Endometrial microvascular endothelial cells (primary cell): ENCODE data around the gene CPLANE2. TPM values are rescaled to one million over a fixed set of nuclear protein-coding genes. Genes with fewer than 3 reads are reported as not detected.
"Not testable (repeated sequence)": the region's sequence is repeated elsewhere in the genome, so short reads cannot be mapped to it uniquely, and the experiment has no call there.

Source experiments
- in situ Hi-C: cut with HindIII; loops from 2 replicates; pipeline ENCODE4 v1.10.0; 2017; ENCODE audit warnings: low sequenced_read_pairs, low pct_unique_long_range_greater_than_20kb; ENCODE audit errors: inconsistent ontology term
- total RNA-seq: library from RNA; depleted of rRNA; stranded (reverse); fragments of >200 nt; gene quantifications from one replicate; pipeline ENCODE4 v1.2.3, GENCODE V29; 2015; ENCODE audit errors: inconsistent ontology term

The CPLANE2 gene
- total RNA-seq, 1 donor from 2014 or later: 2.7 TPM

DNA sequence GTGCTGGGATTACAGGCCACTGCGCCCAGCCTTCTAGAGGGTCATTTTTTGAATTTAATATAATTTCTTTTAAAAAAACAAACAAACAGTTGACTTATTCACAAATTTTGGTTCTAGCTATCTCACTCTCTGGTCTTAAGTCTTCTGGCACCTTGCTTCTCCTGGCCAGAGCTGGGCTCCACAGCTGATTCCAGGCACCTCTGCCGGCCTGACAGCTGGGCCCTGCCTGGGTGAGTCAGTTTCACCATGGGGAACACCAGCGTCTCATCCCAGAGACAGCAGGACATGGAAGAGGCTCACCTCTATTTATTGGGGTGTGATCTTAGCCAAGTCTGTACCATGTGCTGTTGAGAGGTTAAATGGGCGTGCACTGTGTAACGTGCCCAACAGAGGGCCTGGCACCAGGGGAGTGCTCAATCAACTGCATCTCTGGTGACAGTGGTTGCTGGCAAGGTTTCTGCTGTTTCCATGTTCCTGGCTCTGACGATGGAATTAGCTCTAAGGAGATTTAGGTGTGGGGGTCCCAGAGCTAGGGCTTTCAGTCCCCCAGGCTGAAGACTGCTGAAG, 956 bp downstream of the CPLANE2 start:
- in situ Hi-C loops: loop anchor here (25.0 kb wide), 1 partner anchor 126 kb away; the partner anchor contains the start of genes FBXO42 and SZRD1

DNA sequence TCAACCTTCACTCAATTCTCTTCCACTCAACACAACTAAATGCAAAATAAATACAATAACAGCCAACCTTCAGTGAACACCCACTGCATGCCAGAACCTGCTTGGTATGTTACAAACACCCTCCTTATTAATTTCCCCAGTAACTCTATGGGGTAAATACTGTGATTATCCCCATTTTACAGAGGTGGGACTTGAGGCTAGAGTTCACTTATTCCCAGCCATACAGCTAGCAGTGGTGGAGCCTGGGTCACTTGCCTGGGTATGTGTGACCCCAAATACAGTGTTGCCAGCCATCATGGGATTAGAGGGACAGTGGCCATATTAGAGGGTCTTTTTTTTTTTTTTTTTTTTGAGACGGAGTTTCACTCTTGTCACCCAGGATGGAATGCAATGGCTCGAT, 1.6 kb downstream of the CPLANE2 start:
- in situ Hi-C loops: loop anchor here (25.0 kb wide), 1 partner anchor 127 kb away; the partner anchor contains the start of genes FBXO42 and SZRD1

DNA sequence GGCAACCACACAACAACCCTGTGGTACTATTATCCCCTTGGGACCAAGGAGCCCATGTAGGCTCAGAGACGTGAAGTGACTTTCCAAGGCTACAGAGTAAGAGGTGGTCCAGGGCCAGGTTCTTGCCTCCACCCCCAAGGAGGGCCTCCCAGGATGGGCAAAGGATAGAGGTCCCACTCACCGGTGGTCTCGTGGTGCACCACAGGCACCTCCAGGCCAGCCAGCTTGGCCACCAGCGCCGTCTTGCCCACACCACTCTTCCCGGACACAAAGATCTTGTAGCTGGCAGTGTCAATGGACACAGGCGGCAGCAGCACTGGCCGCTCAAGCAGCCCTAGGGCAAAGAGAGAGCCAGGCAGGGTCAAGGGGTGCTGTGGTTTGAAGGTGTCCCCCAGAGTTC, 3.6 kb downstream of the CPLANE2 start:
- in situ Hi-C loops: loop anchor here (25.0 kb wide), 1 partner anchor 129 kb away; the partner anchor contains the start of genes FBXO42 and SZRD1

DNA sequence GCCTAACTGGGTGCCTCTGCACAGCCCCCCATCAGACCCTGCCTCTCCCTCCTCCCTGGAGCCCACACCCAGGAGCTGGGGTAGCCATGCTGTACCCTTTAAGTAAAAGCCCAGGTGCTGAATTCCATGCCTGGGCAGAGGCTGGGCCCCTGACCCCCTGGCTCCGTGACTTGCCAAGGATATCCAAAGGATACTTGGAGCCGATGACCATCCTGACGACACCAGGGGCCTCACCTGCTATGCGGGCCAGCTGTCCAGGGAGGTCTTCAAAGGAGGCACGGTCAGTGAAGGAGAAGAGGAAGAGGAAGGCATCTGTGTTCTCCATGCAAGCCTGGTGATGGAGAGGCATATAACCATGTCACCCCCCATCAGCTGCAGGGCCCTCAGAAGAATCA, 4.7 kb downstream of the CPLANE2 start:
- in situ Hi-C loops: loop anchor here (25.0 kb wide), 1 partner anchor 130 kb away; the partner anchor contains the start of genes FBXO42 and SZRD1

DNA sequence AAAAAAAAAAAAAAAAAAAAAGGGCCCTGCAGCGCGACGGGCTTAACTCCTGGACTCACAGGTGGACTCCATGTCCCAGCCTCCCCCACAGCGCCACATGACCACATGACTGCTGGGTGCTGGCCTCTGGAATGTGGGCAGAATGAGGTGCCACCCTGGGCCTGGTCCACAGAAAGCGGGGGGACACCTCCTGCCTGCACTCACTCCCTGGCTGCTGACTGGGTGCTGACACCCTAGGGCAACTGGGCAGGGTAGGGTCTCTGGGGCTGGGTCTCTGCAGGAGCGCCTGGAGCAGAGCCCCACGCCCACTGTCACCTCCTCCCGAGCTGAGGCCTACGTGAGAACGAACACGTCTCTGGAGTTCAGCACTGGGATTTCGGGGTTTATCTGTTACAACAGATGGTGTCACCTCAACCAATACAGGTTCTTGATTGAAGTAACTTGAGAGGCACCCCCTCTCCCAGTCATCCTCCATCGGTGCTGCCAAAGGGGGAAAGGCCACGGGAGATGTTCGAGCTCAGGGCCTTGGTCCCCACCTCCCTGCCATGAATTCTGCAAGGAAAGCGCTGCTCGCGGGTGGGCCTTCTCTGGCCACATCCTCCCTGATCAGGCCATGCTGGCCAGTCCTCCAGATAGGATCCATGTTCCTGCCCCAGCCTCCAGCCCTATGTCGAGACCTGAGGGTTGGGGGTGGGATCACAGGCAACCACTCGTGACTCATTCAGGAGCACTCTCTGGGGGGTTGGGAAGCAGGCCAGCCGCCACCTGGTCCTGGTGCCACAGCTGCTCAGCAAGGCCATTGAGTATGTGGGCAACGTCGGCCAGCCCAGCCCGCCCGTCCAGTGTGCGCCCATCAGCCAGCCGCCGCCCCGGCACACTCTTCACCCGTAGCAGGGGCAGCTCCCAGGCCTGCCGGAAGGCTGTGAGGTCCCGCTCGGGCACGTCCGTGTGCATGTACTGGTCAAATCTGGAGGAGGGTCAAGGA, 5.4 kb downstream of the CPLANE2 start:
- in situ Hi-C loops: loop anchor here (25.0 kb wide), 1 partner anchor 131 kb away; the partner anchor contains the start of genes FBXO42 and SZRD1

DNA sequence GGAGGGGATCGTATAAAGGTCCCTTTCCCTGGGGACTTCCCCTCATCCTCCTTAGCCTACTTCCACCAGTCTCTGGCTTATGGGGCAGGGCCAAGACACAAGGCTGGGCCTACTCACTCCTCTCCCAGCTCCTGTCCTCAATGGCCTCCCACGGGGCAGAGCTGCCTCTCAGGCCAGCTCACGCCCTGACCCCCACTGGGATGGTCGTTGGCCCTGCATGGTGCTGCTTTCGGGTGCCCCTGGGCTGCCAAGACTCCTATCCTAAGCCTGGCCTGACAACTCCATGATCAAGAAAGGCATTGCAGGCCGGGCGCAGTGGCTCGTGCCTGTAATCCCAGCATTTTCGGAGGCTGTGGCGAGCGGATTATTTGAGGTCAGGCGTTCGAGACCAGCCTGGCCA, 6.2 kb downstream of the CPLANE2 start:
- in situ Hi-C loops: loop anchor here (25.0 kb wide), 1 partner anchor 132 kb away; the partner anchor contains the start of genes FBXO42 and SZRD1

DNA sequence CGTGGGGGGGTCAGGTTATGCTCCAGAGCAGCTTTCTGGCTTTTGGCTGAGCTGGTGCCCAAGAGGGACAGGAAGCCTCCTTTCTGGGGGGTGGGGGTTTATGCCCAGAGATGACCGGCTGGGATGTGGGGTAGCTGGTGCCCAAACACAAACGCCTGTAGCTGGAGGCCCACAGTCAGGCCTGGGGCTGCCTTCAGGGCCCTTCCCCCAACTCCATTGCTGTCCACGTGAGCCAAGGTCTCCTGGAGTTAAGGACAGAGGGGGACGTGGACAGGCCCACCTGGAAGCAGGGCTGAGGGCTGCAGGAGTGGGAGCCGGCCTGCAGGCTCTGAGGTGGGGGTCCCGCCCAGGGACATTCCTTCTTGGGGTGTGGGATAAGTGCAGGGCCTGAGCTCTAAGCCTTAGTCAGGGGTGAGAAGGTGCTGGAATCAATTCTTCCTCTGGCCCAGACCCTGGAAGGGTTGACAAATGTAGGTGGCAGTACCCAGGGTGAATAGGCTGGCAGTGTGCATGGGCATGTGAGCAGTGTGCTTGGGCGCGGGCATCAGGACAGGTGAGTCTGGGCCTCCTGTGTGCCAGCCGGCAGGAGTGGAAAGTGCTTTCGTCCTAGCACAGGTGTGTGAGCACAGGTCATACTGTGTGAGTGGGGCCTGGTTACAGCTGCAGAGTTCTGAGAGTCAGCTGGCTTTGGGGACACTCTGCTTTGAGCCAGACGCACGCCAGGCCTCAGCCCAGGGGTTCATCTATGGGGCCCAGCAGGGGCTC, 6.8 kb downstream of the CPLANE2 start:
- in situ Hi-C loops: loop anchor here (25.0 kb wide), 1 partner anchor 132 kb away; the partner anchor contains the start of genes FBXO42 and SZRD1

DNA sequence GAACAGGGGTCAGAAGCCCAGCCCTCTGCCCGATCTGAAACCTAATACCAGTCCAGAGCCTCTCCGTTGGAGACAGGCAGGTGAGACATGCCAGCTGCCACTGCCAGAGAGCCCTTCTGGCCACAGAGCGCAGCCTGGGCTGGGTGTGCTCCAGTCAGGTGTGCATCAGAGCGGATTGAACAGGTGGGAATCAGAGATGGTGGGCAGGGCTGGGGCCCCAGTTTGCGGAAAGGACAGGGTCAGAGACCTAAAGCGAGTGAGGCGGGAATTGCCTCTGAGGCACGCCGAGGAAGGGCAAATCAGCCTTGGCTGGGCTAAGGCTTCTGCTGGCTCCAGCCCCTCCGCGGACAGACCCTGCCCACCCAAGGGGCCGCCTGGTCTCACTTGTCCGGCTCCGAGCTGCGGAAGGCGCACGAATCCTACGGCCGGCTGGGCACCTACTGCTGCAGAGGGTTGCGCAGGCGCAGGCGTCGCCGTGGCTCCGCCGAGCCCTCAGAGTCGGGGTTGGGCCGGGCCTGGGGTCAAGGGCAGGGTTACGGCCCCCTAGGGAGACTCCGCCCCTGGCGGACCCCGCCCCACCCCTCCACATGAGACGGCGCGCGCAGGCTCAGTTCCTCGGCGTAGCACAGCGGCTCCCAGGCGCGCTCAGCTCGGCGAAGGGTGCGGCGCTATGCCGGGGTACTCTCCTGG, 10.3 kb downstream of the CPLANE2 start:
- in situ Hi-C loops: loop anchor here (25.0 kb wide), 1 partner anchor 136 kb away; the partner anchor contains the start of genes FBXO42 and SZRD1

DNA sequence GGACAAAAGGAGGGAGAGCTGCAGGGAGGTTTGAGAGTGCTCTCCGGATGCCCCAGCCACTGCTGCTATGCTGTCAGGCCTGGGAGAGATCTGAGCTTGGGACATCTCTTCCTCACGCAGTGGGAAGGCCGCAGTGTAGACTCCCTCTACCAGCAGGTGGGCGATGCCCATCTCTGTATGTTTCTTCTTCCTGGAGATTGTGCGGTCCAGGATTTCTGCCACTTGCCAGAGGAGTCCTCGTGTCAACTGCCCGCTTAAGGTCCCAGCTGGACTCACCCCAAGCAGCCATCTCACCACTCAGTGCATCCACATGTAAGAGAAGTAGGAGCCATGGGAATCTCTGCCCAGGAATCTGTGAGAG, 10.9 kb downstream of the CPLANE2 start:
- in situ Hi-C loops: loop anchor here (25.0 kb wide), 1 partner anchor 136 kb away; the partner anchor contains the start of genes FBXO42 and SZRD1

DNA sequence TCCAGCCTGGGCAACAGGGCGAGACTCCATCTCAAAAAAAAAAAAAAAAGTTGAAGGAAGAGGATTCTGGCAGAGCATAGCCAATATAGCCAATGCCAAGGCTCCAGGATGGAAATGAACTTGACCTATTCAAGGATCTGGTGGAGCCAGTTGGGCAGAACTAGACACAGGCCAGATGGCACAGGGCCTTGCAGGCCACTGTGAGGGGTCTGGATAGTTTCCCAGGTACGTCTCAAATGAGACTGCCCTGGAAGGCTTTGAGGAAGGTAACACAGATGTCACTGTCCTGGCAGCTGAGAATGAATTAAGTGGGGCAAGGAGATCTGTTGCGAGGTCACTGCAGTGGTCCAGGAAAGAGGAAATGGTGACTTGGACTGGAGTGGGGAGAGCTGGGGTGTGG, 12.5 kb downstream of the CPLANE2 start:
- in situ Hi-C loops: no loop called here

DNA sequence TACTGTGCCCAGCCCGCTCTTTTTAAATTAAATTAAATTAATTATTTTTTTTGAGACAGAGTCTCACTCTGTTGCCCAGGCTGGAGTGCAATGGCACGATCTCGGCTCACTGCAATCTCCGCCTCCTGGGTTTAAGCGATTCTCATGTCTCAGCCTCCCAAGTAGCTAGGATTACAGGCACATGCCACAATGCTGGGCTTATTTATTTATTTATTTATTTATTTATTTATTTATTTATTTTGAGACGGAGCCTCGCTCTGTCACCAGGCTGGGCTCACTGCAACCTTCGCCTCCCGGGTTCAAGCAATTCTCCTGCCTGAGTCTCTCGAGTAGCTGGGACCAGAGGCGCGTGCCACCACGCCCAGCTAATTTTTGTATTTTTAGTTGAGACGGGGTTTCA, 14.3 kb downstream of the CPLANE2 start:
- in situ Hi-C loops: not testable (repeated sequence)

DNA sequence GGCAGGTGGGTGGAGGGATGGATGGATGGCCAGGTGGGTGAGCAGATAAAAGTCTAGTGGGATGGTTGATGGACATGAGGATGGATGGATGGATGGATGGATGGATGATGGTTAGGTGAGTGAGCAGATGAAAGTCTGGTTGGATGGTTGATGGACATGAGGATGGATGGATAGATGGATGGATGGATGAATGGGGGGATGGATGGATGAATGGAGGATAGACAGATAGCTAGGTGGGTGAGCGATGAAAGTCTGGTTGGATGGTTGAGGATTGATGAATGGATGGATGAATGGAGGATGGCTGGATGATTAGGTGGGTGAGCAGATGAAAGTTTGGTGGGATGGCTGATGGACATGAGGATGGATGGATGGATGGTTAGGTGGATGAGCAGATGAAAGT, 15.5 kb downstream of the CPLANE2 start:
- in situ Hi-C loops: no loop called here

DNA sequence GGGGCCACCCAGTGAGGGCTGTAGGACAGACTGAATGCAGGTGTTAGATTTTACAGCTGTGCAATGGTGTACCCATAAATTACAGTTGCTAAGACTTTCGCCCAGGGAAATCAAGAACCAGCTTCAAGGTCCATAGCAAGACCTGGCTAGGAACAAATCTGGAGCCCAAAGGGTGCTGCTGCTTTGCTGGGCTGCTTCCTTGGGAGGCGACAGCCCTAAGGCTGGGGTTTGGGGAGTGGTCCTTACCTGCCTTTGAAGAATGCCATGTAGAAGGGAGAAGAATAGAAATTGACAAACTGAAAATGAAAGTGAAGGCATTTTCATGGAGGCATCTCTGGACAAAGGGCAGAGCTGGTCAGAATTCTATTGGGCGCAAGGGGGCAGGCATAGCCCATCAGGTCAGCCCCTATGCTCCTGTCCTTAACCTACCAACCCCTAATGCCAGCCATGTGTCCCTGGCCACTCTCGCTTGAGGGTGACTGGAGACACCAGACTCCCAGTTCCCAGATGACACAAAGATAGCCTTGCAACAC, 16.9 kb downstream of the CPLANE2 start:
- in situ Hi-C loops: loop anchor here (10.0 kb wide), 1 partner anchor 155 kb away; no protein-coding TSS in a partner anchor

DNA sequence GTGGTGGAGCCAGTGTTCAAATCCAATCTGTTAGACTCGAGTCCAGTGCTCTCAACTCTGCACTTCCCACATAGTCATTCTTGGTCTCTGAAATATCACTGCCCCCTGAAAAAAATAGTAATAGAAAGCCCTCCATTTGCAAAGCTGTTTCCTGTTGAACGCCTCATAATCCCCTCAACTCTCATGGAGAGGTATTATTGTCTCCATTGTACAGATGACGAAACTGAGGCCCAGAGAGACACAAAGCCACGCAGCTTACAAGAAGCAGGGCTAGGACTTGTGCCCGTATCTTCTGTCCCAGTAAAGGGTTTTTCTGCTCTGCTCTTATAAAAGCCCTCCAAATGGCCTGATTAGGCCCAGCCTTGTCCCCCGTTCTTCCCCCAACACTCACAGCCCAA, 18.3 kb downstream of the CPLANE2 start:
- in situ Hi-C loops: loop anchor here (10.0 kb wide), 1 partner anchor 154 kb away; no protein-coding TSS in a partner anchor

DNA sequence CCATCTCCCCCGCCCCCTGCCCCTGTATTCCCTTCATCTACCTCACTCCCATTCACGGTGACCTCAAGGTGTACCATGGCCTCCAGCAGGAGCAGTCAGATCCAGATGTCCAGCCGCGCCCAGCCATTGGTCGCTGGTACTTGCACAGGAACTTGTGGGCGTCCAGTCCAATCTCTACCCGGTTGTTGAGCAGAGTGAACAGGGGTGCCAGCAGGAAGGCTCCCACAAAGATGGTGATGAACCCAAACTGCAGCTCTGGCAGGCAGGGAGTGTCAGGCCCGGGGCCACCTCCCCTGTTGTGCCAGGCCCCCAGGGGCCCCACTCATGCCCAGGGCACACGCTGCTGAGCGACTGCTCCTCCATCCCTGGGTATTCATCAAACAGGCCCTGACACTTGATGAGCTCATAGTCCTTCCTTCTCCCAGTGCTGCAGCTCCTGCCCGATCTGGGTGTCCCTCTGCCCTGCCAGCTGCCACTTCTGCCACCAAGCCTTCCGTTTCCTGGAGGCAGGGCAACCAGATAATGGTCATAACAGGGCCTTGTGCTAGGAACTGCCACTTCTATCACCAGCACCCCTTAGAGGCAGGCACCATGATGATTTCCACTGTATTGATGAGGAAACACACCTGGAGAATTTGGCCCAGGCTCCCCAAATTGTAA, 18.8 kb downstream of the CPLANE2 start:
- in situ Hi-C loops: loop anchor here (10.0 kb wide), 1 partner anchor 153 kb away; no protein-coding TSS in a partner anchor

DNA sequence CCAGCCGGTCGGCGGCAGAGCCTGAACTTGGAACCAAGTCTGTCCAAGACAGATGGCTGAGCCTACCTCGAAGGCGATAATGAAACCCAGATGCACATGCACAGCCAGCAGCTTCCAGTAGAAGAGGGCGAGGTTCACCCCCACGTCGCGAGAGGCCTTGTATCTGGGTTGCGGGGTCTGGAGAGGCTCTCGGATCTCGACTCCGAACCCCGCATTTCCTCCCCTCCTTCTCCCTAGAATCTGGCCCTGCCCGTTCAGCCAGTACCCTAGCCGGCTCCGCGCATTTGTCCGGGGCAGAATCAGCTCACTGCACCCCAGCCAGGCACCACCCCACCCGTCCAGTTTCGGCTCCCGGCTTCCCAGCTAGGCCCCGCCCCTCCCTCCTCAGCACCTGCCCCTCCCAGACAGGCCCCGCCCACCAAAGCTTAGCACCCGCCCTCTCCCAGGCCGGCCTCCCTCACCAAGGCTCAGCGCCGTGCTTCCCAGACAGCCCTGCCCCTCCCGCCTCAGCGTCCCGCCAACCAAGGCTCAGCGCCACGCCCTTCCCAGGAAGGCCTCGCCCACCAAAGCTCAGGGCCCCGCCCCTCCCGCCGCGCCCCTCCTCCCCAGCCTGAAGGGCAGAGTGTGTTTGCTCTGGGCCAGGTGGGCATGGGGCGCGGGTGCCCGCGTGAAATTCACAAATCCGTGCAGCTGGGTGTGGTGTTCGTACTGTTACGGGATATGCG, 19.8 kb downstream of the CPLANE2 start:
- in situ Hi-C loops: loop anchor here (10.0 kb wide), 1 partner anchor 152 kb away; no protein-coding TSS in a partner anchor
